Activated effector memory CD4-positive, alpha-beta T cell treated with Interleukin-2 at 50 U/mL for 16 hours (primary cell): ENCODE results near the gene ATXN3.
"Not testable (repeated sequence)": the region's sequence is repeated elsewhere in the genome, so short reads cannot be mapped to it uniquely, and the experiment has no call there.

ENCODE experiments used
- DNase-seq: peaks from one replicate; pipeline ENCODE4 v3.0.0-alpha.2; 2020

Gene ATXN3

GRCh38 chr14:92058006-92058917, 48.1 kb downstream of the ATXN3 start:
- no peak for DNase-seq

- DNase-seq = no peak
These were observed 56.6 kb downstream of the ATXN3 start for GRCh38 chr14:92049781-92050180.

GRCh38 chr14:92049221-92049620, 57.2 kb downstream of the ATXN3 start:
- not testable (repeated sequence) for DNase-seq

- not testable (repeated sequence) for DNase-seq
These were observed 60.5 kb downstream of the ATXN3 start for GRCh38 chr14:92045904-92046303.

- not testable (repeated sequence) for DNase-seq
These were observed 64.6 kb downstream of the ATXN3 start for GRCh38 chr14:92041766-92042165.

- no peak for DNase-seq
These were observed 65.2 kb downstream of the ATXN3 start for GRCh38 chr14:92041203-92041602.

- no peak for DNase-seq
These were observed 65.8 kb downstream of the ATXN3 start for GRCh38 chr14:92040431-92041051.

- DNase-seq = peak; percentile 95
These were observed 66.5 kb downstream of the ATXN3 start, which contains the start of gene TRIP11 for GRCh38 chr14:92039719-92040430. TSS of gene TRIP11 (minus strand) at chr14:92040059. CDS start at chr14:92039685, 374 bp downstream.

- no peak for DNase-seq
These were observed 67.2 kb downstream of the ATXN3 start for GRCh38 chr14:92039063-92039718.

- no peak for DNase-seq
These were observed 68.4 kb downstream of the ATXN3 start for GRCh38 chr14:92037989-92038388.

GRCh38 chr14:92035890-92036289, 70.5 kb downstream of the ATXN3 start:
- no peak for DNase-seq

GRCh38 chr14:92033906-92034687, 72.3 kb downstream of the ATXN3 start:
- DNase-seq = no peak

- no peak for DNase-seq
These were observed 72.9 kb downstream of the ATXN3 start for GRCh38 chr14:92033433-92033832.

- no peak for DNase-seq
These were observed 79.7 kb downstream of the ATXN3 start for GRCh38 chr14:92026548-92027190.

GRCh38 chr14:92022036-92022435, 84.3 kb downstream of the ATXN3 start:
- DNase-seq = no peak

- DNase-seq = no peak
These were observed 84.9 kb downstream of the ATXN3 start for GRCh38 chr14:92021523-92021922.

- DNase-seq = no peak
These were observed 92.3 kb downstream of the ATXN3 start for GRCh38 chr14:92014040-92014439.

- no peak for DNase-seq
These were observed 94.1 kb downstream of the ATXN3 start for GRCh38 chr14:92012121-92012748.

GRCh38 chr14:92010644-92011043, 95.7 kb downstream of the ATXN3 start:
- no peak for DNase-seq

GRCh38 chr14:92009604-92010003, 96.8 kb downstream of the ATXN3 start:
- no peak for DNase-seq
